GM21447 (cell line): ENCODE data around the gene XRCC3.
A peak's percentile ranks its signal among the peaks of the same experiment; 100 is the strongest.

ENCODE experiments used
- ATAC-seq: cut with Tn5 transposase; IDR thresholded peaks from one replicate; pipeline ENCODE4 v1.9.1; 2021; ENCODE audit not compliant: unreplicated experiment

XRCC3 gene

DNA sequence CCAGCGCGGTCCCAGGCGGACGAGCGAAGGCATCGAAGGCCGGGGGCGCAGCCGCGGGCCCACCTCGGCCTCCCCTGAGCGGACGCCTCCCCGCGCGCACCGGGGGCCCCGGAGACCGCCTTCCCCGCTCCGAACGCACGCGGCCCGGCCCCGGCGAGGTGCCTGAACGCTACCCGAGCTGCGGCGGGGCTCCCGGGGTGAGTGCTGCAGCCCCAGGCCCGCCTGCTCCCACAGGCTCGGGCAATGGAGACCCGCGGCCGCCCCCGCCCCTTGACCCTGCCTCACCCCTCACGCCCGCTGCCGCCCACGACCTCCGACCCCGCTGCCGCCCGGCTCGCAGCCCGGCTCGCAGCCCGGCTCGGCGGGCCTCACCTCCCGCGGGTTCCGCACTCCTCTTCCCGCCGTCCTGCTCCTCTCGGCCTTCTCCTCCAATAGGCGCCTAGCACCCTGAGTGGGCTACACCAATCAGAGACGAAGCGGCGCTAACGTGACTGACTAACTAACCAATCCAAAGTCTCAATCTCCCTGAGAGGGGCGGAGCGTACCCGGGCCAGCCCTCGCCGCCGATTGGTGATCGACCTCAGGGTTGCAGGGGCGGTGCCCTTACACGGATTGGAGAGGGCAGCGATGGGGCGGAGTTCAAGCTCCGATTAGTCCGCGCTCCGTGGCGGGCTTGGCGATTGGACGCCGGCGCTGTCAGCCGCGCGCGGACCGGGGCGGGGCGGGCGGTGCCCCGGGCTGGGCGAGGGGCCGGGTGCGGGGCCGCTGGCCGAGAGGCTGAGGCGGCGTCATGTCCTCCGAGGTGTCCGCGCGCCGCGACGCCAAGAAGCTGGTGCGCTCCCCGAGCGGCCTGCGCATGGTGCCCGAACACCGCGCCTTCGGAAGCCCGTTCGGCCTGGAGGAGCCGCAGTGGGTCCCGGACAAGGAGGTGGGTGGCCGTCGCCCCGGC, at the start of gene XRCC3, which contains the start of gene ZFYVE21:
Gene XRCC3 (minus strand): TSS at position 400 of the 949 bp plus-strand sequence. CDS start 4,364 bp downstream, outside the sequence.
Gene ZFYVE21 (plus strand): TSS at position 759 of the 949 bp plus-strand sequence. CDS start 32 bp downstream, at position 791.
- peak; percentile 94 for ATAC-seq

DNA sequence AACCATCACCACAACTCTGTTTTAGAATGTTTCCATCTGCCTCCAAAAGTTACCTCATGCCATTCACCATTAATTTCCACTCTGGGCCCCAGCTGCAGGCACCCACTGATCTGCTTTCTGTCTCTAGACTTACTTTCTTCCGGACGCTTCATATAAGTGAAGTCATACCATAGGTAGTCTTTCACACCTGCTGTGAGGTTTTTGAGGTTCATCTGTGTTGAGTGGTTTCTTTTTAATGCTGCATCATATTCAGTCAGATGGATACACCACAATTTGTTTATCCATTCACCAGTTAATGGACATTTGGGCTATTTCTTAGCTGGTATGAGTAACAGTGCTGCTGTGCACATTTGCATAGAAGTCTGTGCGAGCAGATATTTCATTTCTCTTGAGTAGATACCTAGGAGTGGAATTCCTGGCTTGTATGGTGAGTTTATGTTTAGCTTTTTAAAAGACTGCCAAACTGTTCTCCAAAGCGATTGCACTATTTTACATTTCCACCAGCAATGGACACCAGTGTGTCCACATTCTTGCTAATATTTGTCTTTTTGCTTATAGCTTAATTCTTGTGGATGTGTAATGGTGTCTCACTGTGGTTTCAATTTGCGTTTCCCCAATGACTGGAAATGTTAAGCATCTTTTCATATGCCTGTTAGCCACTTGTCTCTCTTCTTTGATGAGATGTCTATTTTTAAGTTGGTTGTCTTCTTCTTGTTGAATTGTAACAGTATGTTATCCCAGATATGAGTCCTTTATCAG, 48.7 kb upstream of the XRCC3 start:
- ATAC-seq, result peak; percentile 87

DNA sequence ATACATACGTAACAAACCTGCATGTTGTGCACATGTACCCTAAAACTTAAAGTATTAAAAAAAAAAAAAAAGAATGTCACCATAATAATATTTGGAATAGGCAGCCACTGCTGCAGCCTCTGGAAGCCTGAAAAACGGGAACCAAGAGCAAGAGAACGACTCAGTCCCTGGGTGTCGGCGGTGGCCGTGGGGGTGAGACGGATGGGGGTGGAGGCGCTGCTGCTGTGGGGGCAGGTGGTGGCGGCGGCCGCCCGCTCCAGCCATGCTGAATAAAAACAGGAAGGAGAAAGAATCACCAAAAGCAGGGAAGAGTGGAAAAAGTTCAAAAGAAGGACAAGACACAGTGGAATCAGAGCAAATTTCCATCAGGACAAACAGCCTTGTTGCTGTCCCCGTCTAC, 47.3 kb upstream of the XRCC3 start:
- ATAC-seq, result no peak

DNA sequence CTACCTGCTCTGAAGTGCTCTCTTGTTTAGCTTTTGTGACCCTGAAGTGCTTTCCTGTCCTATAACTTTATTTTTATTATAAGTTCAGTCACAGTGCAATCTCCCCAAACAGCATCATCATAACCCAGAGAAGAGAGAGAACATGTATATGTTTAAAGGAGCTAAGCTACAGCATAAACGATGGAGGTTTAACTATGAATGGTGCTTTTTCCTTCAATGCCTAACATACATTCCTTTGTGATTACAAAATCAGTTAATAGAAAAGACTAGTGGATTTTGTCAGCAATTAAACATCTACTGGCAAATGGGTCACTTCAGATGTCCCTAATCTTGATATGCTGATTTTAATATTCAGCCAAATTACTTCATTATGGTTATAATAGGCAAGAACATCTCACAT, 46.8 kb upstream of the XRCC3 start:
- ATAC-seq, result no peak

DNA sequence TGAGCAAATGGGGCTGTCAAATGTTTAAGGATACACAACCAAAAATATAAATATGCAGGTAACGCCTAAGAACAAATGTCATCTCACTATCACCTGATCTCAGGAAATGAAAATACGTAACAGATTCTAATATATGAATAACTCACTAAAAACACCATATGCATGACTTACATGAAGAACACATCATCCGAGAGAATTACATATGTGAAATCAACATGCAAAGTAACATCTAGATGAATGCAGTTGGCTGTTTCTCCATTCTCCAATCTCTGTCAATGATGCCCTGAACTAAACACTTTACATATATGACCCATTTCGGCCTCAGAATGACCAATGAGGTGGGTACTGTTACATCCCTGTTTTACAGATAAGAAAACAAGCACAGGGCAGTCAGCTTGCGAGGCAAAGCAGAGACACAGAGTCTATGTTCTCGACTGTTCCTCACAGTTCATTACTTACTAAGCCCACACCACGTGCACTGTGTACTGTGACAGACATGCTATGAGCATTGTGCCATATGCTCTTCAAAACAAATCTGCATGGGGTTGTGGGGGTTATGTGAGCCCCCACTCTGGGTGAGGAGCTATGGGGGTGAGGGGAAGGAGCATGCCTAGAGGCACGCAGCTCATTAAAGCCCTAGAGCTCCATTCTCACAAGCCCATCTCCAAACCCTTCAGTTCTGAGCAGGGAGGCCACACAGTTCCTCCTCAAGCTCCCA, 43.0 kb upstream of the XRCC3 start:
- no peak for ATAC-seq

DNA sequence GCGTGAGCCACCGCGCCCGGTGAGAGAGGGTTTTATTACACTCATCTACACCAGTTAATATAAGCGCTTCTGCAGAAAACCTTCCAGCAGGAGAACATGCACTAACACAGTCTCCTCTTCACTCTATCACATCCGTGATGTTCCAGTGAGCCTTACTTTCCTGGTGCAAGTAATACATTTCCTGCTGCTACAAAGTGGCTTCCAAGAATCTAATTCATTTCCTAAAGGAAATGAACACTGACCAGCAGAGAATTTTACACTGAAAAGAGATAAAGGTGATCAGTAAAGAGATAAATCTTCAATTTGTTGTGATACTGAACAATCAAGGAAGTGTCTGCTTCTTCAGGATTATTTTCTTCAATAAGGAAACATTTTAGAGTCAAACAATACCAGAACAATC, 39.8 kb upstream of the XRCC3 start:
- ATAC-seq, result no peak

DNA sequence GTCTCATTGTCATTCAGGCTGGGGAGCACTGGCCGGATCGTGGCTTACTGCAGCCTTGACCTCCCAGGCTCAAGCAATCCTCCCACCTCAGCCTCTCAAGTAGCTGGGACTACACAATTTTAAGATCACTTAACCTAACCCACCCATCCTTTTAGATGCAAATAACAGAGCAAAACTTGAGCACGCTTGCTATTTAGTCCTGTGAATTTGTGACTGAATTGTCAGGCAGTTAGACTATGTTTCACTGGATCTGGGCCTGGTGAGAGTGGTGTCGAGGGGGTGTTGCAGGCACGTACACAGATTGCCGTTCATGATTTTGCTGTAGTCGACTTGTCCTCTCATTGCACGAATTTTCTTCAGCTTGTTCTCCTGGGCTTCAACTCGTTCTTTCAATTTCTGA, 38.5 kb upstream of the XRCC3 start:
- no peak for ATAC-seq

DNA sequence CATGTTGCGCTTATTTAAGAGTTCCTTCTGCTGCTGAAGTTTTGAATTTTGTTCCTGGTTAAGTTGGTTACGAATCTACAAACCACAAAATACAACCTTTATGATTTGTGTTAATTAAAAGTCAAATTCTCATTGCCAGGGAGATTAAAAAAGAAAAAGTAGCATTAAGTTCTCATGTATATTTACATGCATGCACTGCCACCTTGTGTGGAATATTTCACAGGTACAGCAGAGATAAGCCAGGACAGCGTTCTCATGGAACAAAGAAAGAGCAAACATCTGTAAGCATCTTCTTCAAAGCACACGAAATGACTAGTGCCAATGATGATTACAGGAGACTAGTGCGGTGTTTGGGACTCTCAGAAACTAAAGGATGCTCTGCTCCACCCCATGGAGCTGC, 34.6 kb upstream of the XRCC3 start:
- ATAC-seq, result no peak

DNA sequence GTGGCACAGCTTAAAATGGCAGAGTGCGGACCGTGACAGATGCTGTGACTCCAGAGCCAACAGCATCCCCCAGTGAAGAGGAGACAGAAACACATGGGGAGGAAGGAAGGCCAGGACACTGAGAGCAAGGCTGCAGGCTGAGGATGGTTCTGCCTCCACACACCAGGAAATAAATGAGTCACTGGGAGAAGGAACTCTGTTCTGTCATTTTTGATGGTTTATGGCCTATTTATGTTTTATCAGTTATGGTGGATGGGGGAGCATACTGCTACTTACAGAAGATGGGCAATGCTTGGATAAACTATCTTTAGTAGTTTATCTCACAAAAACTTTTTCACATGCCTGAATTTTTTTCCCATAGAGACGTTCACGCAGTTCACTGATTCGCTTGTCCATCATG, 34.2 kb upstream of the XRCC3 start:
- ATAC-seq, result no peak

DNA sequence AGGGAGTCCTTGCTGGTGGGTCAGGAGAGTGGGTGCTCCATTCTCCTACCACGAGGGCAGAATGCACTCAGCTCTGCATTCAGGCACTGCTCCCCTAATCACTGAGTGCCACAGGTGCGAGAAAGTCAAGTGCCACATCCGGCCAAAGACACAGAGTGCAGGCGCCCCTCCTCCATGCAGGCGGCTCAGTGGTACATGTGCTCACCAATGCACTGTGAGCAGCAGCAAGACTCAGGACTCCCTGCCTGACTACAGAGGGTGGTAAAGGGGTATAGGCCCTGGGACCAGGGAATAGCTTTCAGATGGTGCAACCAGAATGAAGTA, 33.2 kb upstream of the XRCC3 start:
- ATAC-seq, result no peak

DNA sequence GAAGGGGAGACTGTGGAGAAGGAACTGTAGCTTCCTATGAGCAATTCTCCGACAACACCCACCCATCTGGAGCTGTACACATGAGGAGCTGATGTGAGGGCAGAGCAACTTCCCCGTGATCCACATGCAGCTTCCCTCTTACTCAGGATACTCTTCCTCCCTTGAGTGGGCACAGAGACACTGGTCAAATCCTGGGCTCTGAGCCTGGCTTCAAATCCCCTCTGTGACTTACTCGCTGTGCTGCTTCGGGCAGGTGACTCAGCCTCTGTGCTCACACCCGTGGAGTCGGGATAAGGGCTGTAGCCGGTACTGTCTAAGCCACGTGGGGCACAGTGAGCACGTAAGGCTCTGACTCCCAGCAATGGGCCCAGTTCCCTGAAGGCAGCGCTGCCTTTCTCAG, 31.4 kb upstream of the XRCC3 start:
- ATAC-seq, result no peak

DNA sequence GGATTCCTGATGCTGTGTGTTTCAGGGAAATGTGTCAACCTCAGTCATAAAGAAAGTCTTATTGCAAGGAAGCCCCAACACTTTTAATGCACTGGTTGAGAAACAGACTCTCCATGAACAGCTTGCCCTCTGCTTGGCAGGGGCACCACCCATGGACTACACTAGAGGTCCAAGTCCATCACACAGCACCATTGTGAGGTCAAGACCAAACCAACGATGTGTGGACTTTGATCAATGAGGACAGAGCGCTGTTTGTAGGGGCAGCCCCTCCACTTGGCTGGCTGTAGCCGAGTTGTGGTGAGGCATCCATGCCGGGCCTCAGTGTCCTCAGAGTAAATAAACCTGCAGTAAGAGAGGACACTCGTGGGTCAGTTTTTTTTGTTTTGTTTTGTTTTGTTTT, 30.2 kb upstream of the XRCC3 start:
- ATAC-seq, result no peak

DNA sequence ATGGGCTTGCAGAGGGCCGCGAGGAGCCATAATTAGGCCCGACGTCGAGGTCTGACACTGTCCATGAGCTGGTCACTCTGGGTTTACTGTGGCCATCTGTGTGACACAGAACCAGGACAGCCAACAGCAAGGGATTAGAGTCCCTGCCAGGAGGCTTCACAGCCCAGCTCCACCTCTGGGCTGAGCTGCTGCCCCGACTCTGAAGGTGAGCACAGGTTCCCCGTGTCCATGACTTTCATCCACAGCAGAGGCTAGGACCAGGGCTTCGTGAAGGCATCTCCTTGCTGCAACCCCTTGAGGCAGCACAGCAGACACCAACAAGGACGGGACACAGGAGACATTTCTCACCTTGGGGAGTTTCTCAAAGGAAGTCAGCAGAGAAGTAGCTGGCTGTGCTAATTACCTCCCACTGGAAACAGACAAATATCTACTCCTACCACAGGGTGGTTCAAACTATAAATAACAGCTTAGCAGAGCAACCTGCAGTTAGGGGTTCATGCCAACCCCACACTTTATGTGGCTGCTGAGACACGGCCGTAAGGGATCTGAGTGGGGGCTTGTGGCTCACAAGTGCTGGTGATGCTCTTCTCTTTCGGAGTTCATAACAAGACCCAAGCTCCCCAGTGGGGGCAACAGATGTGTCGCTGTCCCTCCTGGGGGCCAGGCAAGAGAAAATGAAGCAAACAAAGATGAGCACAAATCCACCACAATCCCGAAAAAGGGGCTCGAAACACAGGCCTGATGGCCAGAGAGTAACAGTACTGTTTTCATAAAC, 29.6 kb upstream of the XRCC3 start:
- ATAC-seq, result no peak

DNA sequence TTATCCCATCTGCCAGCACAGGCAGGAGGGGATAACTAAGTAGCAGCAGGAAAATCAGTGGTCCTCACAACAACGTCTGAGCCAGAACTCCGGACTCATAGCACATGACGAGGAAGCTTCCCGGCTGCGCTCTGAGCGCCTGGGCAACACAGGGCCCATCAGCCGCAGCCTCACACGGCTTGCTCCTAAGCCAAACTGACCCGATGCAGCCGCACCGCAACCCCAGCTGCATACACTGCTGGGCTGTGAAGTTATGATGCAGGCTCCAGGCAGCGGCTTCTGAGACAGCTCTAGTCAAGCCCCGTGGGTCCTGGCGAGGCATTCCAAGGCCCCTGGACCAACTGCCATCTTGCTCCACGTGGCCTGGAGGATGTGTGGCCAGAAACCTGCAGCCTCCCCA, 28.4 kb upstream of the XRCC3 start:
- no peak for ATAC-seq

DNA sequence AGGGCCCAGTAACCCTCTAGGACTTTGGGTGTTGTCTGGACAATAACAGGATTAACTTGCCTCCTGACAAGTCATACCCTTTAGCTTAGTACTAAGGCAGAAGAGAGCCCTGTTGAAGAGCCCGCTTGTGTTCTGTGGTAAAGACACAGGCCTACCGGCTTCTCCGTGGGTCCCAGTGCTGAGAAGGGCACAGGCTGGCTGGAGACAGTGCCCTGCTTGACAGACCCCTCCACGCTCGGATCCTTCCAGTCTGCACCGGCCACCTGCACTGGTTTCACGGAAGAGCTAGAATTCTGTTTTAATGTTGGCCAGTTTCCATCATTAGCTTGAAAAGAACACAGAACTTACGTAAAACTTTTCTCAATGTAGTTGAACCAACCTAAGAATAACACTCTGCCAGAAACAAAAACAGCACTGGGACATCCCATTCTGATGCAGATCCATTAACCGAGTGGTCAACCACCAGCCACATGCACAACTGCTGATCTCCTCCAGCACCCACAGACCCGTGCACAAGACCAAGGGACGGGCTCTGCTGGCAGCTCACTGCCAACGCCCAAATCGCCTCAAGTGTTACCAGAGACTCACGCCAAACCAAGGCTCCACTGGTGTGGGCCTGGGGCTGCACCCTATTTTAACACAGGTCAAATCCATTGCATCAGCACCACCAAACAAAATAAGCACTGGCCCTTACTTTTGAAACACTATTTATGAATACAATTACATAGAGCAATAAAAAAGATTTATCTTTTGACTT, 27.4 kb upstream of the XRCC3 start:
- ATAC-seq, result no peak

DNA sequence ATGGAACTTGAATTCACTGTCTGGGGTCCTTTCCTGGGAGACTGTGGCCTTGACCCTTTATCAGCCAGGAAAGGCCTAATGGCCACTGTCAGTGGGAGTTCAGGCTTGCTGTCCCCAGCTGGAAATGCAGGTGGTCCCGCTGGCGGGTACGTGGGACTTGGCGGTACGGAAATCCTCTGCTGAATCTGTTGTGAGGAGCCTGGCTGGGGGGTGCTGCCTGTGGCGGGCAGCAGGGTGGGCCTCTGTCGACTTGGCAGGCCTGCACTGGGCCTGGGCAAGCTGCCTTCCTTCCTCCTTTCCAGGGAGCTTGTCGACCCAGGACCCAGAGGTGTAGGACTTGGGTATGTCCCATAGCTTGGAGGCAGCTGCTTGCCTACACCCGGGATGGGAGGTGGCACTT, 26.6 kb upstream of the XRCC3 start:
- no peak for ATAC-seq

DNA sequence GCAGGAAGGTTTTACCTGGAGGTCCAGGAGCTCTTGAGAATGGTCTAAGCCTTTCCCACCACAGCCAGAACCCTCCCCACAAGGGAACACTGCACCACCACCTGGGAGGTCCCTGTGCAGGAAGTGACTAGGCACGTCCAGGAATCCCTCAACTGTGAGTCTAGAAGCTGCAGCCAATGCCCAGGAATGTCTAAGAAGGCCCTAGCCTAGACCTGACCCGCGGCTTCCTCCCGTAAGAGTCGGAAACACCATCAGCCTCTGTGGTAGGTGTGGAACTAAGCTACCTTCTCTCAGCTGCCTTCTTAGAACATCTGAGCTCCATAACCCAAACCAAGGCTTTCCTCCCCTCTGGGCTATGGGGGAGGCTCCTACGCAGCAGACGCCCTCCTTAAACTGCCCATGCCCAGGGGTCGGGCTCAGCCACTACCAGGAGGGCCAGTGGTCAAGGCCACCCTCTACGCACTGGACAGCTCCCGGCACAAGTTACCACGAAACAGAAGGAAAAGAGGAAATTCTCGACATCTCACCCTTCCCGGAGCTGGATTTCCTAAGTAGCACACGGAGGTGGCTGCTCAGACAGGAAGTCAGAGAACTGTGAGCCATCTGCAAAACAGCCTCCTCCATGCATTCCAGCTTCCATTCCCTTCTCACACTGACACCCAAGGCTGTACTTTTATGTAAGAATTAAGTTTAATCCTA, 25.9 kb upstream of the XRCC3 start:
- no peak for ATAC-seq

DNA sequence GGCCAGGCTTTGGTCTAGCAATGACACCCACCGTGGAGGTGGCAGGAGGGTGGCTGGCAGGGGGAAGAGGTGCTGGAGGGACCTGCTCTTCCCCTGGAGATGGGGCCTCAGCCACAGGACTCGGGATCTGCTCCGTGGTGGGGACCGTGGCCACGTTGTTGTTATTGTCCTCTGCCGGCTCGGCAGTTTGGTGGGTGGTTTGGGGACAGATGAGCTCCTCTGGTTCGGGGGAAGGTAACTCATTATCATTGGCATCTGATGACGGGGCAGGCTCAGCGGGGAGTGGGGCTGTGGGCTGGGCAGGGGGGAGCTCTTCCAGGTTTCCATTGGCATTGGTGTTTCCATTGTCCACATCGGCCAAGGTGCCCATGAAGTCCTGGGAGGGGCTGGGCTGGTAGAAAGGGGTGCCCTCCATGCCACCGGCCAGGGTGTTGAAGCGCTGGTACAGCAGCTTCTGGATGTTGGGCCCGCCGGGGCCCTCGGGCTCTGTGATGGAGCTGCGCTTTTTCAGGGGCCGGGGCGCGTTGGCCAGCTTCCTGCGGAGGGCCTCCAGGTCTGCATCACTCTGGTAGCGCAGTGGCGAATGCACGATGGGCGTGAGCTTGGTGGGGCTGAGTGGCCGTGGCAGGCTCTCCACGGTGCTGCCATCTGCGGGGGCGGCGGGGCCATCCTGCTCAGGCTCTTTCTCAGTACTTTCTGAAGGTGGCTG, 24.7 kb upstream of the XRCC3 start:
- no peak for ATAC-seq

DNA sequence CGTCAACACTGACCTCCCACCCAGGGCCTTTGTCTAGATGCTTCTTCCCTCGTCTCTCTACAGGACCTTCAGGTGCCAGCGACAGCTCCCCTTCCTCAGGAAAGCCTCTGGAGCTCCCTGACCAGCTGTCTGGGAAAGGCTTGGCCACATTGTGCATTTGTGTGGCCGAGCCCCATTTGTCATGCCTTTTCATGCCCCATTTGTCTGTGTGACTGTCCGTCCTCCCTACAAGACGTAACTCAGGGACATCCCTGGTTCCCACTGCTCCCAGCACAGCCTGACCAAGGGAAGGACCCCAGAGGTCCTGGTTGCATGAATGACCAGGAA, 24.2 kb upstream of the XRCC3 start:
- ATAC-seq, result no peak
